Panc1 (cell line): Measurements from ENCODE around the gene MYH13.

Experiments
- POLR2AphosphoS5 ChIP-seq: IDR thresholded peaks from 2 replicates; pipeline ENCODE4 v1.6.1; 2012; ENCODE audit warnings: mild to moderate bottlenecking, low read depth, low read length, moderate library complexity
- SIN3A ChIP-seq: IDR thresholded peaks from 2 replicates; pipeline ENCODE4 v1.6.1; 2012; ENCODE audit warnings: low read depth, mild to moderate bottlenecking, low read length, moderate library complexity, borderline replicate concordance; ENCODE audit not compliant: insufficient read depth
- TCF7L2 ChIP-seq: IDR thresholded peaks from 2 replicates; pipeline ENCODE4 v1.6.1; 2011; ENCODE audit warnings: mild to moderate bottlenecking, low read depth, low read length, inconsistent platforms
- TF ChIP-seq, protein P1 (sequence below): fragments of 450-650 bp; IDR thresholded peaks from 2 replicates; pipeline ENCODE4 v1.5.1; 2017; ENCODE audit warnings: mild to moderate bottlenecking
- TF ChIP-seq, protein P2 (sequence below), 2 experiments: IDR thresholded peaks; 2 replicates each; pipeline ENCODE4 v1.6.1; 2011 to 2012; ENCODE audit warnings: low read depth in 2 of 2, control low read depth in 1 of 2, low read length in 1 of 2, mild to moderate bottlenecking in 1 of 2, moderate library complexity in 1 of 2; ENCODE audit not compliant: insufficient read depth in 1 of 2

DNA sequence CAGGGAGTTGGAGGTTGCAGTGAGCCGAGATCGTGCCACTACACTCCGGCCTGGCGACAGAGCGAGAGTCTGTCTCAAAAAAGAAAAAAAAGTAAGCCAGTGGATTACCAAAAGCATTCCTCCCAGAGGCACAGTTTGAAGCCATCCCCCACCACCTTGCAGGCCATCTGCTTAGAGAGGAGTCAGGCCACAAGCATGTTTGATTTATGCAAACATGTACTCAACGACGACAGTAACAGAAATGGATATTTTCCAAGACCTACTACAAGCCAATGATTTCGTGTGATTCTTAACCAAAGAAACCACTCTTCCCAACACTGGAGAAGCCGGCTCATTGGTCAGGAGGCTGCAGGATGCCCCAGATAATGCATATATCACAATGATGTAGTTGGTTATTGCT, 34.8 kb downstream of the MYH13 start:
- TF ChIP-seq, protein P1, sequence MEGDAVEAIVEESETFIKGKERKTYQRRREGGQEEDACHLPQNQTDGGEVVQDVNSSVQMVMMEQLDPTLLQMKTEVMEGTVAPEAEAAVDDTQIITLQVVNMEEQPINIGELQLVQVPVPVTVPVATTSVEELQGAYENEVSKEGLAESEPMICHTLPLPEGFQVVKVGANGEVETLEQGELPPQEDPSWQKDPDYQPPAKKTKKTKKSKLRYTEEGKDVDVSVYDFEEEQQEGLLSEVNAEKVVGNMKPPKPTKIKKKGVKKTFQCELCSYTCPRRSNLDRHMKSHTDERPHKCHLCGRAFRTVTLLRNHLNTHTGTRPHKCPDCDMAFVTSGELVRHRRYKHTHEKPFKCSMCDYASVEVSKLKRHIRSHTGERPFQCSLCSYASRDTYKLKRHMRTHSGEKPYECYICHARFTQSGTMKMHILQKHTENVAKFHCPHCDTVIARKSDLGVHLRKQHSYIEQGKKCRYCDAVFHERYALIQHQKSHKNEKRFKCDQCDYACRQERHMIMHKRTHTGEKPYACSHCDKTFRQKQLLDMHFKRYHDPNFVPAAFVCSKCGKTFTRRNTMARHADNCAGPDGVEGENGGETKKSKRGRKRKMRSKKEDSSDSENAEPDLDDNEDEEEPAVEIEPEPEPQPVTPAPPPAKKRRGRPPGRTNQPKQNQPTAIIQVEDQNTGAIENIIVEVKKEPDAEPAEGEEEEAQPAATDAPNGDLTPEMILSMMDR: no peak
- TF ChIP-seq POLR2AphosphoS5 (no peak), TCF7L2 (no peak), SIN3A (no peak)
- TF ChIP-seq, protein P2, sequence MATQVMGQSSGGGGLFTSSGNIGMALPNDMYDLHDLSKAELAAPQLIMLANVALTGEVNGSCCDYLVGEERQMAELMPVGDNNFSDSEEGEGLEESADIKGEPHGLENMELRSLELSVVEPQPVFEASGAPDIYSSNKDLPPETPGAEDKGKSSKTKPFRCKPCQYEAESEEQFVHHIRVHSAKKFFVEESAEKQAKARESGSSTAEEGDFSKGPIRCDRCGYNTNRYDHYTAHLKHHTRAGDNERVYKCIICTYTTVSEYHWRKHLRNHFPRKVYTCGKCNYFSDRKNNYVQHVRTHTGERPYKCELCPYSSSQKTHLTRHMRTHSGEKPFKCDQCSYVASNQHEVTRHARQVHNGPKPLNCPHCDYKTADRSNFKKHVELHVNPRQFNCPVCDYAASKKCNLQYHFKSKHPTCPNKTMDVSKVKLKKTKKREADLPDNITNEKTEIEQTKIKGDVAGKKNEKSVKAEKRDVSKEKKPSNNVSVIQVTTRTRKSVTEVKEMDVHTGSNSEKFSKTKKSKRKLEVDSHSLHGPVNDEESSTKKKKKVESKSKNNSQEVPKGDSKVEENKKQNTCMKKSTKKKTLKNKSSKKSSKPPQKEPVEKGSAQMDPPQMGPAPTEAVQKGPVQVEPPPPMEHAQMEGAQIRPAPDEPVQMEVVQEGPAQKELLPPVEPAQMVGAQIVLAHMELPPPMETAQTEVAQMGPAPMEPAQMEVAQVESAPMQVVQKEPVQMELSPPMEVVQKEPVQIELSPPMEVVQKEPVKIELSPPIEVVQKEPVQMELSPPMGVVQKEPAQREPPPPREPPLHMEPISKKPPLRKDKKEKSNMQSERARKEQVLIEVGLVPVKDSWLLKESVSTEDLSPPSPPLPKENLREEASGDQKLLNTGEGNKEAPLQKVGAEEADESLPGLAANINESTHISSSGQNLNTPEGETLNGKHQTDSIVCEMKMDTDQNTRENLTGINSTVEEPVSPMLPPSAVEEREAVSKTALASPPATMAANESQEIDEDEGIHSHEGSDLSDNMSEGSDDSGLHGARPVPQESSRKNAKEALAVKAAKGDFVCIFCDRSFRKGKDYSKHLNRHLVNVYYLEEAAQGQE (IDR thresholded peaks at IDR 0.05; ENCODE audit: insufficient read depth in 1 of 2, low read depth in 2 of 2, low read length in 1 of 2): no peak
